HepG2 (cell line): ENCODE data around the gene C1QTNF12. TPM values are rescaled to one million over a fixed set of nuclear protein-coding genes. Genes with fewer than 3 reads are reported as not detected.

Source experiments
- EP300 ChIP-seq, 3 experiments: sonication (generic) in 1 of 3; formaldehyde crosslinking in 1 of 3; IDR thresholded peaks; 2 replicates each; pipeline versions ENCODE4 v1.5.1 to v1.6.1; 2011 to 2020; ENCODE audit warnings: low read depth in 2 of 3, low read length in 2 of 3, borderline replicate concordance in 1 of 3, improper control_type of control experiment in 1 of 3, mild to moderate bottlenecking in 1 of 3, missing genetic modification reagents in 1 of 3, moderate library complexity in 1 of 3
- FOXP4 ChIP-seq: sonication (generic); formaldehyde crosslinking; IDR thresholded peaks from 2 replicates; pipeline ENCODE4 v1.4.0; 2020; ENCODE audit warnings: missing genetic modification reagents
- MAFF ChIP-seq: IDR thresholded peaks from 2 replicates; pipeline ENCODE4 v1.6.1; 2011; ENCODE audit warnings: low read depth, low read length, improper control_type of control experiment
- MYC ChIP-seq: sonication (generic); formaldehyde crosslinking; IDR thresholded peaks from 2 replicates; pipeline ENCODE4 v1.9.0; 2021; ENCODE audit warnings: missing genetic modification reagents, borderline replicate concordance
- NCOR1 ChIP-seq: fragments of 200-600 bp; sonication (generic); IDR thresholded peaks from 2 replicates; pipeline ENCODE4 v1.7.0; 2017; ENCODE audit warnings: antibody characterized with exemption, low read length, borderline replicate concordance
- NFE2 ChIP-seq: sonication (generic); formaldehyde crosslinking; IDR thresholded peaks from 2 replicates; pipeline ENCODE4 v1.4.0; 2020; ENCODE audit warnings: missing genetic modification reagents
- PREB ChIP-seq: sonication (generic); formaldehyde crosslinking; IDR thresholded peaks from 2 replicates; pipeline ENCODE4 v1.4.0; 2020; ENCODE audit warnings: missing genetic modification reagents
- RBM39 ChIP-seq: fragments of 200-400 bp; formaldehyde crosslinking; IDR thresholded peaks from one replicate; pipeline ENCODE4 v1.6.1; 2018; ENCODE audit warnings: antibody characterized with exemption, mild to moderate bottlenecking, low read depth, low read length; ENCODE audit not compliant: poor library complexity, severe bottlenecking
- SMAD9 ChIP-seq: sonication (generic); formaldehyde crosslinking; IDR thresholded peaks from 2 replicates; pipeline ENCODE4 v1.5.1; 2020; ENCODE audit warnings: mild to moderate bottlenecking, missing genetic modification reagents
- SMARCE1 ChIP-seq: fragments of 450-650 bp; IDR thresholded peaks from 2 replicates; pipeline ENCODE4 v1.6.1; 2017; ENCODE audit warnings: borderline replicate concordance
- TCF12 ChIP-seq, 2 experiments: fragments of 450-650 bp in 1 of 2; sonication (generic) in 1 of 2; formaldehyde crosslinking in 1 of 2; IDR thresholded peaks; 2 replicates each; pipeline versions ENCODE4 v1.6.1 to v1.8.0; 2017 to 2022; ENCODE audit warnings: antibody characterized with exemption in 1 of 2, mild to moderate bottlenecking in 1 of 2, missing genetic modification reagents in 1 of 2, moderate library complexity in 1 of 2
- TEAD3 ChIP-seq: optimal IDR thresholded peaks from 2 replicates; pipeline ENCODE3; 2016; ENCODE audit warnings: borderline replicate concordance
- XBP1 ChIP-seq: sonication (generic); formaldehyde crosslinking; IDR thresholded peaks from 2 replicates; pipeline ENCODE4 v1.5.0; 2020; ENCODE audit warnings: missing genetic modification reagents
- ZBTB1 ChIP-seq: sonication (generic); formaldehyde crosslinking; IDR thresholded peaks from 2 replicates; pipeline ENCODE4 v1.4.0; 2020; ENCODE audit warnings: missing genetic modification reagents, borderline replicate concordance
- ZBTB46 ChIP-seq: sonication (generic); formaldehyde crosslinking; IDR thresholded peaks from 2 replicates; pipeline ENCODE4 v1.4.0; 2020; ENCODE audit warnings: mild to moderate bottlenecking, missing genetic modification reagents, borderline replicate concordance
- ZNF207 ChIP-seq: fragments of 450-650 bp; IDR thresholded peaks from 2 replicates; pipeline ENCODE4 v1.6.1; 2016; ENCODE audit warnings: antibody characterized with exemption, borderline replicate concordance
- ZNF350 ChIP-seq: sonication (generic); formaldehyde crosslinking; IDR thresholded peaks from 2 replicates; pipeline ENCODE4 v1.4.0; 2020; ENCODE audit warnings: mild to moderate bottlenecking, low read depth, missing genetic modification reagents, borderline replicate concordance
- ZNF362 ChIP-seq: sonication (generic); formaldehyde crosslinking; IDR thresholded peaks from 2 replicates; pipeline ENCODE4 v1.4.0; 2020; ENCODE audit warnings: missing genetic modification reagents, mild to moderate bottlenecking, borderline replicate concordance
- ZNF713 ChIP-seq: sonication (generic); formaldehyde crosslinking; IDR thresholded peaks from 2 replicates; pipeline ENCODE4 v1.4.0; 2020; ENCODE audit warnings: mild to moderate bottlenecking, missing genetic modification reagents
- polyA plus RNA-seq, 8 experiments: library from polyadenylated mRNA; depleted of rRNA in 3 of 8; stranded (reverse) in 7 of 8; unstranded in 1 of 8; fragments of >200 nt; fragmentation: Illumina TruSeq in 4 of 8; extraction: Trizol in 4 of 8; gene quantifications; 2 replicates each; pipeline versions ENCODE4 v1.2.1 to v1.2.3, GENCODE V29; 2011 to 2016; ENCODE audit warnings: low read depth in 4 of 8, missing spikeins in 1 of 8, mixed read lengths in 1 of 8; ENCODE audit not compliant: insufficient read depth in 1 of 8
- total RNA-seq, 5 experiments: library from RNA; depleted of rRNA; stranded (reverse); fragments of >200 nt; fragmentation: Illumina TruSeq; extraction: Trizol; gene quantifications; 2 replicates each; pipeline ENCODE4 v1.2.3, GENCODE V29; 2016; ENCODE audit warnings: low read depth in 1 of 5
- TF ChIP-seq, protein P1 (sequence below): sonication (generic); formaldehyde crosslinking; IDR thresholded peaks from 2 replicates; pipeline ENCODE4 v1.8.1; 2023; ENCODE audit warnings: missing genetic modification reagents, inconsistent platforms, borderline replicate concordance

Gene C1QTNF12
- total and polyA plus RNA-seq, 2 of the 13 experiments (the other 11 are each of a cell fraction or from before 2014, with no cell fraction given), result 0.18 to 0.64 TPM

GRCh38 chr1:1239614-1240347, 6.7 kb downstream of the C1QTNF12 start (continued):
- TF ChIP-seq, protein P1, sequence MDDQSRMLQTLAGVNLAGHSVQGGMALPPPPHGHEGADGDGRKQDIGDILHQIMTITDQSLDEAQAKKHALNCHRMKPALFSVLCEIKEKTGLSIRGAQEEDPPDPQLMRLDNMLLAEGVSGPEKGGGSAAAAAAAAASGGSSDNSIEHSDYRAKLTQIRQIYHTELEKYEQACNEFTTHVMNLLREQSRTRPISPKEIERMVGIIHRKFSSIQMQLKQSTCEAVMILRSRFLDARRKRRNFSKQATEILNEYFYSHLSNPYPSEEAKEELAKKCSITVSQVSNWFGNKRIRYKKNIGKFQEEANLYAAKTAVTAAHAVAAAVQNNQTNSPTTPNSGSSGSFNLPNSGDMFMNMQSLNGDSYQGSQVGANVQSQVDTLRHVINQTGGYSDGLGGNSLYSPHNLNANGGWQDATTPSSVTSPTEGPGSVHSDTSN, result no peak
- no peak for TF ChIP-seq RBM39
- peak; percentile 37; the same call in 1 of the 2 replicates for TF ChIP-seq FOXP4 (CRISPR knock-in tag)
- no peak for TF ChIP-seq PREB (CRISPR knock-in tag)
- TF ChIP-seq ZNF713, result no peak
- TF ChIP-seq EP300 (IDR thresholded peaks at IDR 0.05; ENCODE audit: low read depth in 2 of 2, low read length in 2 of 2), result no peak
- no peak for TF ChIP-seq EP300 (CRISPR knock-in tag; IDR thresholded peaks at IDR 0.05; ENCODE audit: borderline replicate concordance)
- no peak; the same call in 1 of the 2 replicates for TF ChIP-seq NCOR1
- TF ChIP-seq NFE2 (CRISPR knock-in tag), result no peak
- TF ChIP-seq ZNF350, result no peak
- TF ChIP-seq TEAD3 (CRISPR knock-in tag), result no peak
- TF ChIP-seq SMAD9, result no peak
- TF ChIP-seq ZBTB1 (CRISPR knock-in tag), result no peak
- no peak for TF ChIP-seq XBP1 (CRISPR knock-in tag)
- TF ChIP-seq ZNF362, result no peak
- no peak for TF ChIP-seq TCF12 (IDR thresholded peaks at IDR 0.05)
- TF ChIP-seq TCF12 (CRISPR knock-in tag; IDR thresholded peaks at IDR 0.05), result no peak
- no peak for TF ChIP-seq SMARCE1
- no peak for TF ChIP-seq ZBTB46 (CRISPR knock-in tag)
- TF ChIP-seq MAFF, result no peak
- TF ChIP-seq MYC (CRISPR knock-in tag), result peak; percentile 66
- TF ChIP-seq ZNF207, result no peak
